Smooth muscle cell (in vitro differentiated cells): Measurements from ENCODE around the gene MICAL1. TPM values are rescaled to one million over a fixed set of nuclear protein-coding genes. Genes with fewer than 3 reads are reported as not detected.

Experiments used
- DNase-seq: peaks from one replicate; lab custom pipeline; 2025; ENCODE audit not compliant: unreplicated experiment; lab: John Stamatoyannopoulos, UW
- H2AFZ ChIP-seq: fragments of 200-600 bp; sonication (generic); 2 replicates; pipeline ENCODE4 v1.6.0; 2016; ENCODE audit warnings: antibody characterized with exemption, low read depth, mild to moderate bottlenecking
- H3F3A ChIP-seq: fragments of 200-600 bp; sonication (generic); 2 replicates; pipeline ENCODE4 v1.6.0; 2017; ENCODE audit warnings: antibody characterized with exemption, low read depth
- H3K27ac ChIP-seq: fragments of 200-600 bp; sonication (generic); 2 replicates; pipeline ENCODE4 v1.5.1; 2016; ENCODE audit warnings: low read depth, mild to moderate bottlenecking
- H3K27me3 ChIP-seq: fragments of 200-600 bp; sonication (generic); 2 replicates; pipeline ENCODE4 v1.6.1; 2016; ENCODE audit warnings: low read depth, mild to moderate bottlenecking
- H3K36me3 ChIP-seq: fragments of 200-600 bp; sonication (generic); 2 replicates; pipeline ENCODE4 v1.5.1; 2016; ENCODE audit warnings: low read depth
- H3K4me1 ChIP-seq: fragments of 200-600 bp; sonication (generic); 2 replicates; pipeline ENCODE4 v1.5.1; 2016; ENCODE audit warnings: low read depth
- H3K4me2 ChIP-seq: fragments of 200-600 bp; sonication (generic); 2 replicates; pipeline ENCODE4 v1.6.0; 2016; ENCODE audit warnings: mild to moderate bottlenecking
- H3K4me3 ChIP-seq: fragments of 200-600 bp; sonication (generic); 2 replicates; pipeline ENCODE4 v1.5.1; 2016; ENCODE audit warnings: mild to moderate bottlenecking
- H3K79me2 ChIP-seq: fragments of 200-600 bp; sonication (generic); 2 replicates; pipeline ENCODE4 v1.6.0; 2016; ENCODE audit warnings: low read depth, mild to moderate bottlenecking
- H3K9ac ChIP-seq: fragments of 200-600 bp; sonication (generic); 2 replicates; pipeline ENCODE4 v1.6.0; 2016; ENCODE audit warnings: low read depth
- H3K9me3 ChIP-seq: fragments of 200-600 bp; sonication (generic); replicated peaks from 2 replicates; pipeline ENCODE4 v1.5.1; 2016; ENCODE audit warnings: low read depth
- H4K20me1 ChIP-seq: fragments of 200-600 bp; sonication (generic); 2 replicates; pipeline ENCODE4 v1.6.0; 2016; ENCODE audit warnings: low read depth
- WGBS: methylation state at CpG from one replicate; pipeline ENCODE4 v1.1.7; 2016; ENCODE audit warnings: low lambda C conversion rate; 5-methylcytosine and 5-hydroxymethylcytosine counted together
- polyA plus RNA-seq: library from polyadenylated mRNA; unstranded; fragments of >200 nt; fragmentation: Nextera tagmentation; extraction: Ambion mirVana; gene quantifications from 2 replicates; pipeline ENCODE4 v1.2.1, GENCODE V29; 2016
- total RNA-seq: library from RNA; depleted of rRNA; stranded (reverse); fragments of >200 nt; gene quantifications from 2 replicates; pipeline ENCODE4 v1.2.3, GENCODE V29; 2014
- TF ChIP-seq, protein P1 (sequence below): fragments of 200-600 bp; sonication (generic); IDR thresholded peaks from 2 replicates; pipeline ENCODE4 v1.5.1; 2017; ENCODE audit warnings: borderline replicate concordance, mild to moderate bottlenecking, antibody characterized with exemption; ENCODE audit not compliant: insufficient read depth, poor library complexity, severe bottlenecking

The MICAL1 gene, protein sequence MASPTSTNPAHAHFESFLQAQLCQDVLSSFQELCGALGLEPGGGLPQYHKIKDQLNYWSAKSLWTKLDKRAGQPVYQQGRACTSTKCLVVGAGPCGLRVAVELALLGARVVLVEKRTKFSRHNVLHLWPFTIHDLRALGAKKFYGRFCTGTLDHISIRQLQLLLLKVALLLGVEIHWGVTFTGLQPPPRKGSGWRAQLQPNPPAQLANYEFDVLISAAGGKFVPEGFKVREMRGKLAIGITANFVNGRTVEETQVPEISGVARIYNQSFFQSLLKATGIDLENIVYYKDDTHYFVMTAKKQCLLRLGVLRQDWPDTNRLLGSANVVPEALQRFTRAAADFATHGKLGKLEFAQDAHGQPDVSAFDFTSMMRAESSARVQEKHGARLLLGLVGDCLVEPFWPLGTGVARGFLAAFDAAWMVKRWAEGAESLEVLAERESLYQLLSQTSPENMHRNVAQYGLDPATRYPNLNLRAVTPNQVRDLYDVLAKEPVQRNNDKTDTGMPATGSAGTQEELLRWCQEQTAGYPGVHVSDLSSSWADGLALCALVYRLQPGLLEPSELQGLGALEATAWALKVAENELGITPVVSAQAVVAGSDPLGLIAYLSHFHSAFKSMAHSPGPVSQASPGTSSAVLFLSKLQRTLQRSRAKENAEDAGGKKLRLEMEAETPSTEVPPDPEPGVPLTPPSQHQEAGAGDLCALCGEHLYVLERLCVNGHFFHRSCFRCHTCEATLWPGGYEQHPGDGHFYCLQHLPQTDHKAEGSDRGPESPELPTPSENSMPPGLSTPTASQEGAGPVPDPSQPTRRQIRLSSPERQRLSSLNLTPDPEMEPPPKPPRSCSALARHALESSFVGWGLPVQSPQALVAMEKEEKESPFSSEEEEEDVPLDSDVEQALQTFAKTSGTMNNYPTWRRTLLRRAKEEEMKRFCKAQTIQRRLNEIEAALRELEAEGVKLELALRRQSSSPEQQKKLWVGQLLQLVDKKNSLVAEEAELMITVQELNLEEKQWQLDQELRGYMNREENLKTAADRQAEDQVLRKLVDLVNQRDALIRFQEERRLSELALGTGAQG
- total RNA-seq = 14.8 and 20.8 TPM in 2 replicates
- 13.3 and 22.1 TPM in 2 replicates for polyA plus RNA-seq

DNA sequence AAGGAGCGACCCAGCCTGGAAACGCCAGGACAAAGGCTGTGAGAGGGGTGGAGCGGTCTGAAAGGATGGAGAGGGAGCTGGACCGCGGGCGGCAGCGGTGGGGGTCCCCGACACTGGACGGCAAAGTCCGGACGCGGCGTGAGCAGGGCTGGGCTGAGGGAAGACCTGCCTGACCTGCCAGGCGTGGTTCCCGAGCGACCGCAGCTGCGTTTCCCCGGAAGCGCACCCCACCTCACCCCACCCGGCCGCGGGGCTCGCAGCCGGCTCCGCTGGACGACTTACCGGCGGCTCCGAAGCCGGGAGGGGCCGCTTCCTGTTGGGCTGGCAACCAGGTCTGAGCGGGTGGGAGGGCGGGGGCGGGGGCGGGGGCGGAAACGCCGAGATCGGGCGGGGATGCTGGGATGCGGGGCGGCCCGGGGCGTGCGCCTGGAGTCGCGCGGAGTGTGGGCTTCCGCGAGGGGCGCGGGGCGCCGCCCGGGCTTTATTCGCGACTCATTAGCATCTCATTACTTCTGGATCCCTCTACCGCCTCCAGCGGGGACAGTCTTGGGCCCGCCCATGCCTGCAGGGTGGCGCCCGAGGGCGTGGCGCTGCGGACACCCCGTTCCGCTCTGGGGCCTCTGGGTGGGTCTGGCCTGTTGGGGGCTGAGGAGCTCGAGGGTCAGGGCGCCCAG lies at the start of gene MICAL1:
Gene MICAL1 (minus strand): TSS at position 336 of the 674 bp plus-strand sequence. CDS start 1,576 bp downstream, outside the sequence.
- Histone ChIP-seq H3K4me3 (peak within 1 kb of the TSS; percentile 75), H3K4me2 (peak within 1 kb of the TSS; percentile 86), H3K4me1 (peaks cover 15% of the 10 kb centered on the region), H2AFZ (peak within 1 kb of the TSS; percentile 90), H4K20me1 (no peaks in the 10 kb centered on the region), H3K9me3 (no peaks in the 10 kb centered on the region), H3K79me2 (no peaks in the 10 kb centered on the region), H3K36me3 (no peaks in the 10 kb centered on the region), H3K27me3 (no peaks in the 10 kb centered on the region), H3K27ac (no peak within 1 kb of the TSS), H3F3A (peaks cover 5% of the 10 kb centered on the region), H3K9ac (no peak within 1 kb of the TSS)
- TF ChIP-seq, protein P1, sequence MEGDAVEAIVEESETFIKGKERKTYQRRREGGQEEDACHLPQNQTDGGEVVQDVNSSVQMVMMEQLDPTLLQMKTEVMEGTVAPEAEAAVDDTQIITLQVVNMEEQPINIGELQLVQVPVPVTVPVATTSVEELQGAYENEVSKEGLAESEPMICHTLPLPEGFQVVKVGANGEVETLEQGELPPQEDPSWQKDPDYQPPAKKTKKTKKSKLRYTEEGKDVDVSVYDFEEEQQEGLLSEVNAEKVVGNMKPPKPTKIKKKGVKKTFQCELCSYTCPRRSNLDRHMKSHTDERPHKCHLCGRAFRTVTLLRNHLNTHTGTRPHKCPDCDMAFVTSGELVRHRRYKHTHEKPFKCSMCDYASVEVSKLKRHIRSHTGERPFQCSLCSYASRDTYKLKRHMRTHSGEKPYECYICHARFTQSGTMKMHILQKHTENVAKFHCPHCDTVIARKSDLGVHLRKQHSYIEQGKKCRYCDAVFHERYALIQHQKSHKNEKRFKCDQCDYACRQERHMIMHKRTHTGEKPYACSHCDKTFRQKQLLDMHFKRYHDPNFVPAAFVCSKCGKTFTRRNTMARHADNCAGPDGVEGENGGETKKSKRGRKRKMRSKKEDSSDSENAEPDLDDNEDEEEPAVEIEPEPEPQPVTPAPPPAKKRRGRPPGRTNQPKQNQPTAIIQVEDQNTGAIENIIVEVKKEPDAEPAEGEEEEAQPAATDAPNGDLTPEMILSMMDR = peak; percentile 18
- 0% methylated on average over 42 of the region's 70 CpGs for WGBS
- DNase-seq = no peak

DNA sequence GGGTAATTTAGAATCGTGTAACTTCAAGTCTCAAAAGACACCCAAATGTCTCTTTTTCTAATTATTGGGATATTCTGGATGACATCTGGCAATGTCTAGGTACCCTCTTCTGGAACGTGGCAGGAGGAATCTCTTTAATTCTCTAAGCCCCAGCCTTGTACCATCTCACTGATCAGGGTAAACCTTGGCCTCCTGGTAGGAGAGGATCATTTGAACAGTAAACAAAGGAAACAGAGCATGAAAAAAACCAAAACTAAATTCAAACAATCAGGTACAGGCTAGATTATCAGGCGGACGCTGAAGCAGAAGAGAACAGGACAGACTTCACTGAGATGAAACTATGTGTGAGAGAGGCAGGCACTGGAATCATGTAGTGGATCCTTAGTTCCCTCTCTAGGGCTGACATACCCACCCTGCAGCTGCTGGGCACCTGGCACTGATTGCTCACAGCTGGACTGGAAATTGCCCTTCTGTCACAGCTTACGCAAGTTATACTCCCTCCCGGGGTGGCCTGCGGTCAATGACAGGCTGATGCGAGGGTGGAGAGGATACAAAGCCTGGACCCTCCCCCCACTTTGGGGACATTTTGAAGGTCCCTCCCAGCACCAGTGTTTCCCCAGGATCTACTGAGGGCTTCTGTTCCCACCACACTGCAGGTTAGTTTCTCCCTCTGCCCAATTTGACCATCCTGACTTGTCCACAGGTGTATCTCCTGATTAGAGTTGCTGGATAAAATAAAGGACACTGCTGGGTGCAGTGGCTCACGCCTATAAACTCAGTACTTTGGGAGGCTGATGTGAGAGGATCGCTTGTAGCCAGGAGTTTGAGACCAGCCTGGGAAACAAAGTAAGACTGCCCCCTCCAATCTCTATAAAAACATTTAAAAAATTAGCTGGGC lies 48.0 kb upstream of the MICAL1 start:
- no peak overlapping the region for H2AFZ ChIP-seq
- no peaks in the 10 kb centered on the region for H3K79me2 ChIP-seq
- no peaks in the 10 kb centered on the region for H3K4me1 ChIP-seq
- TF ChIP-seq, protein P1 = no peak
- H3K27me3 ChIP-seq = no peaks in the 10 kb centered on the region
- no peak overlapping the region for H3K9ac ChIP-seq
- no peak overlapping the region for H3K4me2 ChIP-seq
- H3K9me3 ChIP-seq = no peaks in the 10 kb centered on the region
- no peak overlapping the region for H3K4me3 ChIP-seq
- H4K20me1 ChIP-seq = no peaks in the 10 kb centered on the region
- H3F3A ChIP-seq = no peaks in the 10 kb centered on the region
- no peaks in the 10 kb centered on the region for H3K36me3 ChIP-seq
- 82% methylated on average over 10 of the region's 10 CpGs for WGBS
- no peak for DNase-seq
- no peak overlapping the region for H3K27ac ChIP-seq

DNA sequence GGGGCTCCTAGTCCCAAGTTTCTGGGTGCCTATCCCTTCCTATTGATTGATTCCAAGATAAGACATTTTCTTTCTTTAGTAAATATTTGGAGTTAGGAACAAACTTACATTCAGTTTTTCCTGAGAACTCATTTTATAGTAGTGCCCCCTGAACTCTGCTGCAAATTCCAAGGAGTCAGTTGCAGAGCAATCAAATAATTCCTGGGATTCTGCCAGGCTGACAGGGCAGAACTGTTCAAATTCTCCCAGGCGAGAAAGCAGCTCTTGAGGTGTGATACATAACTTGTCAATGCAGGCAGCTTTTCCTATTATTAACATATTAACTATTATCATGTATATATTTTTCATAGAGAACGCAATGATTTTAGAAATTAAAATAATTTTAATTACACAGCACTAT lies 43.4 kb upstream of the MICAL1 start:
- Histone ChIP-seq H3F3A (no peaks in the 10 kb centered on the region), H3K27ac (no peak overlapping the region), H3K9me3 (no peaks in the 10 kb centered on the region), H3K27me3 (no peaks in the 10 kb centered on the region), H3K79me2 (no peaks in the 10 kb centered on the region), H3K9ac (no peak overlapping the region), H3K4me2 (no peak overlapping the region), H4K20me1 (no peaks in the 10 kb centered on the region), H2AFZ (no peak overlapping the region), H3K4me1 (no peaks in the 10 kb centered on the region), H3K36me3 (no peaks in the 10 kb centered on the region), H3K4me3 (no peak overlapping the region)
- TF ChIP-seq, protein P1 = no peak
- 91% methylated on average over 2 of the region's 2 CpGs for WGBS
- DNase-seq = no peak
